Vagina (tissue), 2 donors: ENCODE measurements around the gene EPO.

Source experiments
- CTCF ChIP-seq, 3 experiments: fragments of 450-650 bp in 2 of 3; fragments of 200-600 bp in 1 of 3; sonication (generic) in 1 of 3; IDR thresholded peaks; one replicate each; pipeline ENCODE4 v1.5.1; 2017 to 2019; ENCODE audit warnings: antibody characterized with exemption in 3 of 3, mild to moderate bottlenecking in 2 of 3, moderate library complexity in 2 of 3
- POLR2A ChIP-seq, 2 donors: fragments of 450-650 bp; IDR thresholded peaks; one replicate each; pipeline ENCODE4 v1.6.1; 2017; ENCODE audit warnings: antibody characterized with exemption in 2 of 2, mild to moderate bottlenecking in 2 of 2, moderate library complexity in 2 of 2

- TF ChIP-seq POLR2A (IDR thresholded peaks at IDR 0.05) (no peak), CTCF (IDR thresholded peaks at IDR 0.05) (peak; percentile 66 to 85 (median 81))
Observed at GRCh38 chr7:100691676-100692577, 28.3 kb upstream of the EPO start.
